Measurements from ENCODE around the gene PDIA5.
"Not testable (repeated sequence)": the region's sequence is repeated elsewhere in the genome, so short reads cannot be mapped to it uniquely, and the experiment has no call there.

The PDIA5 gene

GRCh38 chr3:123151853-123152420 is 85.1 kb downstream of the PDIA5 start:
- not testable (repeated sequence) for DNase-seq

- no peak for DNase-seq
Observed at GRCh38 chr3:123152687-123153086, 85.9 kb downstream of the PDIA5 start.

- no peak for DNase-seq
Observed at GRCh38 chr3:123153125-123154019, 86.5 kb downstream of the PDIA5 start.

- no peak for DNase-seq
Observed at GRCh38 chr3:123154020-123154985, 87.5 kb downstream of the PDIA5 start.

GRCh38 chr3:123155471-123156011 is 88.7 kb downstream of the PDIA5 start:
- no peak for DNase-seq

- no peak for DNase-seq
Observed at GRCh38 chr3:123156276-123156995, 89.6 kb downstream of the PDIA5 start.

GRCh38 chr3:123157209-123157597 is 90.4 kb downstream of the PDIA5 start:
- DNase-seq = no peak

- no peak for DNase-seq
Observed at GRCh38 chr3:123157598-123158287, 90.9 kb downstream of the PDIA5 start.

GRCh38 chr3:123158330-123158729 is 91.5 kb downstream of the PDIA5 start:
- no peak for DNase-seq

- no peak for DNase-seq
Observed at GRCh38 chr3:123158899-123159390, 92.1 kb downstream of the PDIA5 start.

- no peak for DNase-seq
Observed at GRCh38 chr3:123159926-123160635, 93.3 kb downstream of the PDIA5 start.

GRCh38 chr3:123161167-123161566 is 94.3 kb downstream of the PDIA5 start:
- DNase-seq = no peak

GRCh38 chr3:123163141-123163540 is 96.3 kb downstream of the PDIA5 start:
- no peak for DNase-seq

- no peak for DNase-seq
Observed at GRCh38 chr3:123165163-123165562, 98.3 kb downstream of the PDIA5 start.

GRCh38 chr3:123167686-123168085 is 100.9 kb downstream of the PDIA5 start:
- no peak for DNase-seq

GRCh38 chr3:123168122-123168521 is 101.3 kb downstream of the PDIA5 start:
- DNase-seq = no peak

GRCh38 chr3:123168605-123169004 is 101.8 kb downstream of the PDIA5 start:
- no peak for DNase-seq

- DNase-seq = no peak
Observed at GRCh38 chr3:123169492-123169929, 102.7 kb downstream of the PDIA5 start.

- DNase-seq = no peak
Observed at GRCh38 chr3:123169930-123170329, 103.1 kb downstream of the PDIA5 start.

GRCh38 chr3:123180791-123181190 is 114.0 kb downstream of the PDIA5 start:
- DNase-seq = no peak

- no peak for DNase-seq
Observed at GRCh38 chr3:123186695-123187094, 119.9 kb downstream of the PDIA5 start.

Data from activated CD4-positive, alpha-beta T cell treated with anti-CD3 and anti-CD28 coated beads for 48 hours (primary cell).